ENCODE measurements around the gene IKZF5. TPM values are rescaled to one million over a fixed set of nuclear protein-coding genes. Genes with fewer than 3 reads are reported as not detected.

IKZF5 gene
- total and polyA plus RNA-seq, 2 donors (not counting 1 experiment from before 2014, with no cell fraction given) = 15.8 to 24.6 TPM

Other genes starting within 250 kb of the IKZF5 start
- gene CUZD1, start 162.9 kb downstream of the IKZF5 start, total RNA-seq = 3.0 and 3.3 TPM in 2 replicates
- gene CUZD1, start 162.9 kb downstream of the IKZF5 start, polyA plus RNA-seq = 0.92 and 2.1 TPM in 2 replicates
- gene FAM24B, start 129.2 kb downstream of the IKZF5 start, total RNA-seq = 11.7 and 12.5 TPM in 2 replicates
- 23.0 and 23.4 TPM in 2 replicates for gene FAM24B, start 129.2 kb downstream of the IKZF5 start, polyA plus RNA-seq
- gene FAM24A, start 98.2 kb downstream of the IKZF5 start, total RNA-seq = not detected in 2 replicates
- not detected in 2 replicates for gene FAM24A, start 98.2 kb downstream of the IKZF5 start, polyA plus RNA-seq
- 11.1 and 11.9 TPM in 2 replicates for gene C10orf88, start 54.6 kb downstream of the IKZF5 start, total RNA-seq
- 3.6 and 4.1 TPM in 2 replicates for gene C10orf88, start 54.6 kb downstream of the IKZF5 start, polyA plus RNA-seq
- 8.2 and 8.5 TPM in 2 replicates for gene PSTK, start 28.4 kb downstream of the IKZF5 start, total RNA-seq
- gene PSTK, start 28.4 kb downstream of the IKZF5 start, polyA plus RNA-seq = 4.2 and 6.7 TPM in 2 replicates
- gene ACADSB, start 211 bp upstream of the IKZF5 start, total RNA-seq = 27.8 and 27.9 TPM in 2 replicates
- 6.8 and 8.5 TPM in 2 replicates for gene ACADSB, start 211 bp upstream of the IKZF5 start, polyA plus RNA-seq
- gene HMX3, start 127.2 kb upstream of the IKZF5 start, total RNA-seq = not detected in 2 replicates
- not detected in 2 replicates for gene HMX3, start 127.2 kb upstream of the IKZF5 start, polyA plus RNA-seq
- not detected in 2 replicates for gene HMX2, start 139.3 kb upstream of the IKZF5 start, total RNA-seq
- not detected in 2 replicates for gene HMX2, start 139.3 kb upstream of the IKZF5 start, polyA plus RNA-seq
- gene BUB3, start 145.6 kb upstream of the IKZF5 start, total RNA-seq = 112 and 115 TPM in 2 replicates
- gene BUB3, start 145.6 kb upstream of the IKZF5 start, polyA plus RNA-seq = 111 and 113 TPM in 2 replicates

Measured in B cell (primary cell).